ENCODE data around the gene MRPL53. TPM values are rescaled to one million over a fixed set of nuclear protein-coding genes. Genes with fewer than 3 reads are reported as not detected.
A peak's percentile ranks its signal among the peaks of the same experiment; 100 is the strongest.

Gene MRPL53
- total and polyA plus RNA-seq, 2 of the 13 experiments (the other 11 are each of a cell fraction or from before 2014, with no cell fraction given) = 34.3 to 51.9 TPM

GRCh38 chr2:74497777-74498499, 25.5 kb upstream of the MRPL53 start (continued):
- no peak for TF ChIP-seq ARID3A (IDR thresholded peaks at IDR 0.05; ENCODE audit: low read depth, low read length)
- TF ChIP-seq BCL6 (CRISPR knock-in tag; IDR thresholded peaks at IDR 0.05) = no peak
- no peak for TF ChIP-seq ZNF605 (CRISPR knock-in tag; IDR thresholded peaks at IDR 0.05)
- peak; percentile 86 for TF ChIP-seq EED (CRISPR knock-in tag; IDR thresholded peaks at IDR 0.05)
- TF ChIP-seq ZNF580 (CRISPR knock-in tag; IDR thresholded peaks at IDR 0.05; ENCODE audit: borderline replicate concordance, low read depth) = 0 out of 2 replicates have a peak, but pooled peaks have one; percentile 30
- no peak for TF ChIP-seq DBP (CRISPR knock-in tag; IDR thresholded peaks at IDR 0.05; ENCODE audit: not compliant biosample characterization)
- TF ChIP-seq RFXANK (CRISPR knock-in tag; IDR thresholded peaks at IDR 0.05) = no peak
- TF ChIP-seq NFRKB (IDR thresholded peaks at IDR 0.05) = no peak
- no peak for TF ChIP-seq JUN (CRISPR knock-in tag; IDR thresholded peaks at IDR 0.05)
- no peak for TF ChIP-seq ZMYM3 (CRISPR knock-in tag; IDR thresholded peaks at IDR 0.05)
- TF ChIP-seq CBFB (CRISPR knock-in tag; IDR thresholded peaks at IDR 0.05) = no peak
- TF ChIP-seq ZNF276 (CRISPR knock-in tag; IDR thresholded peaks at IDR 0.05; ENCODE audit: low read depth) = 0 out of 2 replicates have a peak, but pooled peaks have one; percentile 40
- TF ChIP-seq ZFP91 (CRISPR knock-in tag; IDR thresholded peaks at IDR 0.05; ENCODE audit: borderline replicate concordance) = peak; percentile 54; the same call in 1 of the 2 replicates
- TF ChIP-seq ZSCAN21 (CRISPR knock-in tag; IDR thresholded peaks at IDR 0.05; ENCODE audit: borderline replicate concordance) = no peak; the same call in 1 of the 2 replicates
- TF ChIP-seq KDM6A (CRISPR knock-in tag; IDR thresholded peaks at IDR 0.05; ENCODE audit: low read depth) = no peak
- TF ChIP-seq ATF6 (CRISPR knock-in tag; conservative IDR thresholded peaks at IDR 0.05) = no peak
- TF ChIP-seq ZNF615 (CRISPR knock-in tag; IDR thresholded peaks at IDR 0.05; ENCODE audit: borderline replicate concordance) = no peak
- TF ChIP-seq ZNF317 (CRISPR knock-in tag; IDR thresholded peaks at IDR 0.05) = no peak
- no peak for TF ChIP-seq TEF (CRISPR knock-in tag; IDR thresholded peaks at IDR 0.05)
- TF ChIP-seq SP5 (CRISPR knock-in tag; IDR thresholded peaks at IDR 0.05; ENCODE audit: borderline replicate concordance, low read depth) = no peak
- TF ChIP-seq ZFP37 (CRISPR knock-in tag; IDR thresholded peaks at IDR 0.05; ENCODE audit: borderline replicate concordance) = no peak
- no peak for TF ChIP-seq HHEX (CRISPR knock-in tag; IDR thresholded peaks at IDR 0.05)

Measured in HepG2 (cell line).